ENCODE data around the gene RAMACL. TPM values are rescaled to one million over a fixed set of nuclear protein-coding genes. Genes with fewer than 3 reads are reported as not detected.

Gene RAMACL
- total RNA-seq, 1 experiment from 2014 or later, result 0.28 TPM

DNA sequence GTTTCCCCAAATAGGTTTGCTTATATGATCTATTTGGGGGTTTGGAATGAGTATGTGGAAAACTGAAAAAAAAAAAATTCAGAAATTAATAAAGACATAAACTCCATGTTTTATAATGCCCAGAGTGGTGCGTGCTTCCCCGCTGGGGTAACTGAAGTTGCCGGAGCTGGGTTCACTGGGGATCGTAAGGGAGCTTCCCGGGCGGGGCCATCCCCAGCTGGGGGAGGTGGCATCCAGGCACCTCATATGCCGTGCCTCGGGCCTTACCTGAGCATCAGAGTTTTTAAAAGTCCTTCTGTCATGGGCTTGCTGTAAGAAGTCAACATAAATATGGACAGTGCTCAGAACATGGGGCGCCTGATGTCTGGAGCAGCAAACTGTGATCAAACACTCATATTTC, 17.9 kb upstream of the RAMACL start:
- Histone ChIP-seq H3K79me2 (ENCODE audit: insufficient read depth, low read length) (peaks cover 6% of the 10 kb centered on the region; the same call in 1 of the 2 replicates), H3K18ac (ENCODE audit: insufficient read length, low read depth, low read length) (no peak overlapping the region), H4K20me1 (ENCODE audit: control insufficient read depth, insufficient read depth, insufficient read length) (no peaks in the 10 kb centered on the region)

More for the DNA sequence above, 17.9 kb upstream of the RAMACL start:
- H3K23me2 ChIP-seq (ENCODE audit: insufficient read length, low read depth, low read length, poor library complexity, severe bottlenecking), result no peaks in the 10 kb centered on the region
- Mint-ChIP-seq H3K36me3 (ENCODE audit: insufficient read depth in 1 of 3, low read depth in 3 of 3) (peaks cover 0 to 4% (median 0%) of the 10 kb centered on the region in 3 experiments; a peak in 3 of 7 replicates), H3K9me3 (no peaks in the 10 kb centered on the region), H3K4me3 (no peak overlapping the region), H3K27me3 (ENCODE audit: low read depth) (no peaks in the 10 kb centered on the region), H3K4me1 (peaks cover 13% of the 10 kb centered on the region in 2 experiments), H3K27ac (no peak overlapping the region)
- H4K8ac ChIP-seq (replicated peaks; ENCODE audit: insufficient read length, low read depth, low read length), result no peak overlapping the region
- TF ChIP-seq, protein P1, sequence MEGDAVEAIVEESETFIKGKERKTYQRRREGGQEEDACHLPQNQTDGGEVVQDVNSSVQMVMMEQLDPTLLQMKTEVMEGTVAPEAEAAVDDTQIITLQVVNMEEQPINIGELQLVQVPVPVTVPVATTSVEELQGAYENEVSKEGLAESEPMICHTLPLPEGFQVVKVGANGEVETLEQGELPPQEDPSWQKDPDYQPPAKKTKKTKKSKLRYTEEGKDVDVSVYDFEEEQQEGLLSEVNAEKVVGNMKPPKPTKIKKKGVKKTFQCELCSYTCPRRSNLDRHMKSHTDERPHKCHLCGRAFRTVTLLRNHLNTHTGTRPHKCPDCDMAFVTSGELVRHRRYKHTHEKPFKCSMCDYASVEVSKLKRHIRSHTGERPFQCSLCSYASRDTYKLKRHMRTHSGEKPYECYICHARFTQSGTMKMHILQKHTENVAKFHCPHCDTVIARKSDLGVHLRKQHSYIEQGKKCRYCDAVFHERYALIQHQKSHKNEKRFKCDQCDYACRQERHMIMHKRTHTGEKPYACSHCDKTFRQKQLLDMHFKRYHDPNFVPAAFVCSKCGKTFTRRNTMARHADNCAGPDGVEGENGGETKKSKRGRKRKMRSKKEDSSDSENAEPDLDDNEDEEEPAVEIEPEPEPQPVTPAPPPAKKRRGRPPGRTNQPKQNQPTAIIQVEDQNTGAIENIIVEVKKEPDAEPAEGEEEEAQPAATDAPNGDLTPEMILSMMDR (conservative IDR thresholded peaks at IDR 0.05), result no peak
- no peaks in the 10 kb centered on the region; the same call in 1 of the 2 replicates for H3K4me1 ChIP-seq (ENCODE audit: insufficient read depth, low read length)
- no peak overlapping the region for H3K14ac ChIP-seq (ENCODE audit: insufficient read depth, low read length)
- H3K56ac ChIP-seq (ENCODE audit: insufficient read length, low read depth, low read length), result no peak overlapping the region
- no peaks in the 10 kb centered on the region for H3K27me3 ChIP-seq (ENCODE audit: insufficient read depth, low read length)
- no peak overlapping the region for H2BK12ac ChIP-seq (ENCODE audit: insufficient read length, low read depth, low read length)
- no peak overlapping the region for H2BK5ac ChIP-seq (ENCODE audit: insufficient read length, low read length)
- H3K79me1 ChIP-seq (ENCODE audit: insufficient read depth, low read depth, low read length, poor library complexity, severe bottlenecking), result peaks cover 2% of the 10 kb centered on the region
- H3K4me2 ChIP-seq (ENCODE audit: insufficient read depth, insufficient read length, low read length), result no peak overlapping the region
- H3K23ac ChIP-seq (ENCODE audit: insufficient read length, low read depth, low read length), result no peak overlapping the region
- no peak overlapping the region for H3K9ac ChIP-seq (ENCODE audit: extremely low read depth, insufficient read length, low read length)
- no peak overlapping the region for H3K27ac ChIP-seq (ENCODE audit: insufficient read length, low read depth, low read length)
- H2AK5ac ChIP-seq (ENCODE audit: insufficient read length, low read length), result no peak overlapping the region
- no peak overlapping the region for H4K91ac ChIP-seq (ENCODE audit: insufficient read length, low read depth, low read length)
- no peak overlapping the region for H2BK15ac ChIP-seq (ENCODE audit: low read depth, low read length)
- H3T11ph ChIP-seq (ENCODE audit: low read length), result no peak overlapping the region
- DNase-seq, result no peak
- no CpG with 5 or more reads among the region's 9 CpGs for WGBS (ENCODE audit: extremely low coverage, insufficient read length, low lambda C conversion rate)
- no peak overlapping the region for H2BK120ac ChIP-seq (ENCODE audit: low read depth, low read length, poor library complexity, severe bottlenecking)
- H4K5ac ChIP-seq (ENCODE audit: insufficient read length, low read depth, low read length), result no peak overlapping the region
- no peak overlapping the region for H3K4ac ChIP-seq (ENCODE audit: low read depth, low read length)
- no peak overlapping the region for H2AFZ ChIP-seq (ENCODE audit: low read length)
- no peaks in the 10 kb centered on the region for H3K9me3 ChIP-seq (ENCODE audit: control insufficient read depth, low read depth, low read length)
- H2BK20ac ChIP-seq (ENCODE audit: low read depth, low read length, poor library complexity, severe bottlenecking), result no peak overlapping the region

All from H9 (cell line).